HEK293 (cell line): ENCODE results near the gene SEMA6A.

ENCODE experiments used
- CTCF ChIA-PET: fragments of 350-600 bp; formaldehyde crosslinking; extraction: SDS; loops from one replicate; lab custom pipeline; 2021; ENCODE audit warnings: antibody characterized with exemption; lab: Yijun Ruan, JAX
- POLR2A ChIA-PET: fragments of 300-600 bp; formaldehyde crosslinking; extraction: SDS; loops from one replicate; lab custom pipeline; 2020; ENCODE audit warnings: antibody characterized with exemption, inconsistent platforms; lab: Yijun Ruan, JAX
- H3K27ac ChIP-seq: fragments of 200-500 bp; sonication (Bioruptor generic); 2 replicates; pipeline ENCODE4 v1.5.1; 2014; ENCODE audit warnings: low read depth, low read length, control low read depth, inconsistent platforms; ENCODE audit errors: extremely low read depth
- H3K36me3 ChIP-seq, 2 experiments: fragments of 200-500 bp in 1 of 2; sonication (Bioruptor generic) in 1 of 2; 1 replicate in 1 of 2; 2 replicates in 1 of 2; pipeline ENCODE4 v1.5.1; 2014 to 2017; ENCODE audit warnings: inconsistent platforms in 2 of 2, low read length in 2 of 2; ENCODE audit not compliant: control insufficient read depth in 2 of 2, insufficient read depth in 1 of 2
- H3K4me1 ChIP-seq: fragments of 200-500 bp; sonication (Bioruptor generic); 2 replicates; pipeline ENCODE4 v1.5.1; 2014; ENCODE audit warnings: mild to moderate bottlenecking, low read length, inconsistent platforms; ENCODE audit not compliant: control insufficient read depth, insufficient read depth
- H3K4me3 ChIP-seq: 2 replicates; pipeline ENCODE4 v1.5.1; 2011; ENCODE audit warnings: low read depth, mild to moderate bottlenecking, control low read depth, low read length, moderate library complexity
- H3K9me3 ChIP-seq: fragments of 200-500 bp; sonication (Bioruptor generic); 2 replicates; pipeline ENCODE4 v1.5.1; 2014; ENCODE audit warnings: low read depth, low read length, inconsistent platforms; ENCODE audit not compliant: control insufficient read depth, insufficient read depth
- EGR2 ChIP-seq: fragments of 450-650 bp; formaldehyde crosslinking; IDR thresholded peaks from 2 replicates; pipeline ENCODE4 v1.5.1; 2016; ENCODE audit warnings: low read depth, missing biosample characterization, missing genetic modification characterization
- GLIS2 ChIP-seq: fragments of 450-650 bp; formaldehyde crosslinking; IDR thresholded peaks from 2 replicates; pipeline ENCODE4 v1.5.1; 2016; ENCODE audit warnings: missing biosample characterization, missing genetic modification characterization
- HOXC10 ChIP-seq: sonication (generic); formaldehyde crosslinking; IDR thresholded peaks from 2 replicates; pipeline ENCODE4 v1.8.1; 2023; ENCODE audit warnings: mild to moderate bottlenecking, missing genetic modification reagents
- MYNN ChIP-seq: fragments of 450-650 bp; formaldehyde crosslinking; IDR thresholded peaks from 2 replicates; pipeline ENCODE4 v1.5.1; 2016; ENCODE audit warnings: missing biosample characterization, missing genetic modification characterization, borderline replicate concordance
- RBAK ChIP-seq: fragments of 450-650 bp; formaldehyde crosslinking; IDR thresholded peaks from 2 replicates; pipeline ENCODE4 v1.5.1; 2016; ENCODE audit warnings: missing biosample characterization, missing genetic modification characterization
- ZBTB21 ChIP-seq: fragments of 450-650 bp; formaldehyde crosslinking; IDR thresholded peaks from 2 replicates; pipeline ENCODE4 v1.5.1; 2017; ENCODE audit warnings: missing biosample characterization, missing genetic modification characterization
- ZNF114 ChIP-seq: fragments of 450-650 bp; formaldehyde crosslinking; IDR thresholded peaks from 2 replicates; pipeline ENCODE4 v1.5.0; 2017; ENCODE audit warnings: missing biosample characterization, missing genetic modification characterization
- ZNF155 ChIP-seq: fragments of 450-650 bp; formaldehyde crosslinking; IDR thresholded peaks from 2 replicates; pipeline ENCODE4 v1.5.1; 2016; ENCODE audit warnings: missing biosample characterization, missing genetic modification characterization
- ZNF404 ChIP-seq: fragments of 450-650 bp; formaldehyde crosslinking; IDR thresholded peaks from 2 replicates; pipeline ENCODE4 v1.5.1; 2017; ENCODE audit warnings: missing biosample characterization, missing genetic modification characterization
- ZNF473 ChIP-seq: fragments of 450-650 bp; formaldehyde crosslinking; IDR thresholded peaks from 2 replicates; pipeline ENCODE4 v1.5.1; 2017; ENCODE audit warnings: missing biosample characterization, missing genetic modification characterization
- ZNF560 ChIP-seq: fragments of 450-650 bp; formaldehyde crosslinking; IDR thresholded peaks from 2 replicates; pipeline ENCODE4 v1.5.1; 2017; ENCODE audit warnings: missing biosample characterization, missing genetic modification characterization, borderline replicate concordance
- ZNF596 ChIP-seq: fragments of 450-650 bp; IDR thresholded peaks from 2 replicates; pipeline ENCODE4 v1.5.0; 2018; ENCODE audit warnings: missing biosample characterization, mild to moderate bottlenecking, missing genetic modification characterization, moderate library complexity
- ZNF610 ChIP-seq: fragments of 450-650 bp; formaldehyde crosslinking; IDR thresholded peaks from 2 replicates; pipeline ENCODE4 v1.5.1; 2016; ENCODE audit warnings: missing biosample characterization, missing genetic modification characterization, borderline replicate concordance
- ZNF677 ChIP-seq: fragments of 450-650 bp; IDR thresholded peaks from 2 replicates; pipeline ENCODE4 v1.5.0; 2018; ENCODE audit warnings: missing biosample characterization, mild to moderate bottlenecking, missing genetic modification characterization, moderate library complexity
- ZNF707 ChIP-seq: fragments of 450-650 bp; formaldehyde crosslinking; IDR thresholded peaks from 2 replicates; pipeline ENCODE4 v1.5.1; 2016; ENCODE audit warnings: missing biosample characterization, missing genetic modification characterization
- TF ChIP-seq, protein P1 (sequence below): fragments of 450-650 bp; formaldehyde crosslinking; IDR thresholded peaks from 2 replicates; pipeline ENCODE4 v1.5.1; 2016; ENCODE audit warnings: missing biosample characterization, missing genetic modification characterization
- TF ChIP-seq, protein P2 (sequence below): fragments of 450-650 bp; formaldehyde crosslinking; IDR thresholded peaks from 2 replicates; pipeline ENCODE4 v1.5.1; 2016; ENCODE audit warnings: missing biosample characterization, missing genetic modification characterization
- TF ChIP-seq, protein P3 (sequence below): fragments of 450-650 bp; formaldehyde crosslinking; IDR thresholded peaks from 2 replicates; pipeline ENCODE4 v1.5.1; 2016; ENCODE audit warnings: missing biosample characterization, missing genetic modification characterization
- TF ChIP-seq, protein P4 (sequence below): fragments of 450-650 bp; formaldehyde crosslinking; IDR thresholded peaks from 2 replicates; pipeline ENCODE4 v1.5.1; 2016; ENCODE audit warnings: missing biosample characterization, missing genetic modification characterization, low read depth
- TF ChIP-seq, protein P5 (sequence below): fragments of 450-650 bp; formaldehyde crosslinking; IDR thresholded peaks from 2 replicates; pipeline ENCODE4 v1.5.0; 2017; ENCODE audit warnings: missing biosample characterization, missing genetic modification characterization, borderline replicate concordance

SEMA6A gene

DNA sequence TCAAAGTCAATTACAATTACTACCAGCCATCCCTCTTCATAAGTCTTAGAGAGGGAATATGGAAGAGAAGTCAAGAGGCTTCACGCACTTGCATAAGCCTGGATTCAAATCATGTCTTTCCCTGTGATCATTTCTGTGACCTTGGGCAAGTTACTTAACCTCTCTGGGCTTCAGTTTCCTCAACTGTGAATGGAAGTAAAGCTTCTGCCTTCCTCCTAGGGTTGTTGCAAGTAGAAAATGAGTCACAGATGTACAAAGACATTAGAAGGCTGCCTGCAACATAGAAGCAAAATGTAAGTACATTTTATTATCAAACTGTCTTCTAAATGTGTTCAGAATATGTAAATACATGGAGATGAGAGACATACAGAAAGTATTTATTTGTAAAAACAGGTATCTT lies 42.3 kb upstream of the SEMA6A start:
- H3K36me3 ChIP-seq: no peaks in the 10 kb centered on the region
- TF ChIP-seq, protein P1, sequence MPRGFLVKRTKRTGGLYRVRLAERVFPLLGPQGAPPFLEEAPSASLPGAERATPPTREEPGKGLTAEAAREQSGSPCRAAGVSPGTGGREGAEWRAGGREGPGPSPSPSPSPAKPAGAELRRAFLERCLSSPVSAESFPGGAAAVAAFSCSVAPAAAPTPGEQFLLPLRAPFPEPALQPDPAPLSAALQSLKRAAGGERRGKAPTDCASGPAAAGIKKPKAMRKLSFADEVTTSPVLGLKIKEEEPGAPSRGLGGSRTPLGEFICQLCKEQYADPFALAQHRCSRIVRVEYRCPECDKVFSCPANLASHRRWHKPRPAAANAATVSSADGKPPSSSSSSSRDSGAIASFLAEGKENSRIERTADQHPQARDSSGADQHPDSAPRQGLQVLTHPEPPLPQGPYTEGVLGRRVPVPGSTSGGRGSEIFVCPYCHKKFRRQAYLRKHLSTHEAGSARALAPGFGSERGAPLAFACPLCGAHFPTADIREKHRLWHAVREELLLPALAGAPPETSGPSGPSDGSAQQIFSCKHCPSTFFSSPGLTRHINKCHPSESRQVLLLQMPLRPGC (tag by site-specific recombination): no peak
- no peak for TF ChIP-seq EGR2 (tag by site-specific recombination)
- TF ChIP-seq GLIS2 (tag by site-specific recombination): no peak
- TF ChIP-seq RBAK (tag by site-specific recombination): no peak
- TF ChIP-seq, protein P2, sequence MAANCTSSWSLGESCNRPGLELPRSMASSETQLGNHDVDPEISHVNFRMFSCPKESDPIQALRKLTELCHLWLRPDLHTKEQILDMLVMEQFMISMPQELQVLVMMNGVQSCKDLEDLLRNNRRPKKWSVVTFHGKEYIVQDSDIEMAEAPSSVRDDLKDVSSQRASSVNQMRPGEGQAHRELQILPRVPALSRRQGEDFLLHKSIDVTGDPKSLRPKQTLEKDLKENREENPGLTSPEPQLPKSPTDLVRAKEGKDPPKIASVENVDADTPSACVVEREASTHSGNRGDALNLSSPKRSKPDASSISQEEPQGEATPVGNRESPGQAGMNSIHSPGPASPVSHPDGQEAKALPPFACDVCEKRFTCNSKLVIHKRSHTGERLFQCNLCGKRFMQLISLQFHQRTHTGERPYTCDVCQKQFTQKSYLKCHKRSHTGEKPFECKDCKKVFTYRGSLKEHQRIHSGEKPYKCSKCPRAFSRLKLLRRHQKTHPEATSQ (tag by site-specific recombination): no peak
- TF ChIP-seq, protein P3, sequence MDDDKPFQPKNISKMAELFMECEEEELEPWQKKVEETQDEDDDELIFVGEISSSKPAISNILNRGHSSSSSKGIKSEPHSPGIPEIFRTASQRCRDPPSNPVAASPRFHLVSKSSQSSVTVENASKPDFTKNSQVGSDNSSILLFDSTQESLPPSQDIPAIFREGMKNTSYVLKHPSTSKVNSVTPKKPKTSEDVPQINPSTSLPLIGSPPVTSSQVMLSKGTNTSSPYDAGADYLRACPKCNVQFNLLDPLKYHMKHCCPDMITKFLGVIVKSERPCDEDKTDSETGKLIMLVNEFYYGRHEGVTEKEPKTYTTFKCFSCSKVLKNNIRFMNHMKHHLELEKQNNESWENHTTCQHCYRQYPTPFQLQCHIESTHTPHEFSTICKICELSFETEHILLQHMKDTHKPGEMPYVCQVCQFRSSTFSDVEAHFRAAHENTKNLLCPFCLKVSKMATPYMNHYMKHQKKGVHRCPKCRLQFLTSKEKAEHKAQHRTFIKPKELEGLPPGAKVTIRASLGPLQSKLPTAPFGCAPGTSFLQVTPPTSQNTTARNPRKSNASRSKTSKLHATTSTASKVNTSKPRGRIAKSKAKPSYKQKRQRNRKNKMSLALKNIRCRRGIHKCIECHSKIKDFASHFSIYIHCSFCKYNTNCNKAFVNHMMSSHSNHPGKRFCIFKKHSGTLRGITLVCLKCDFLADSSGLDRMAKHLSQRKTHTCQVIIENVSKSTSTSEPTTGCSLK (tag by site-specific recombination): no peak
- TF ChIP-seq, protein P4, sequence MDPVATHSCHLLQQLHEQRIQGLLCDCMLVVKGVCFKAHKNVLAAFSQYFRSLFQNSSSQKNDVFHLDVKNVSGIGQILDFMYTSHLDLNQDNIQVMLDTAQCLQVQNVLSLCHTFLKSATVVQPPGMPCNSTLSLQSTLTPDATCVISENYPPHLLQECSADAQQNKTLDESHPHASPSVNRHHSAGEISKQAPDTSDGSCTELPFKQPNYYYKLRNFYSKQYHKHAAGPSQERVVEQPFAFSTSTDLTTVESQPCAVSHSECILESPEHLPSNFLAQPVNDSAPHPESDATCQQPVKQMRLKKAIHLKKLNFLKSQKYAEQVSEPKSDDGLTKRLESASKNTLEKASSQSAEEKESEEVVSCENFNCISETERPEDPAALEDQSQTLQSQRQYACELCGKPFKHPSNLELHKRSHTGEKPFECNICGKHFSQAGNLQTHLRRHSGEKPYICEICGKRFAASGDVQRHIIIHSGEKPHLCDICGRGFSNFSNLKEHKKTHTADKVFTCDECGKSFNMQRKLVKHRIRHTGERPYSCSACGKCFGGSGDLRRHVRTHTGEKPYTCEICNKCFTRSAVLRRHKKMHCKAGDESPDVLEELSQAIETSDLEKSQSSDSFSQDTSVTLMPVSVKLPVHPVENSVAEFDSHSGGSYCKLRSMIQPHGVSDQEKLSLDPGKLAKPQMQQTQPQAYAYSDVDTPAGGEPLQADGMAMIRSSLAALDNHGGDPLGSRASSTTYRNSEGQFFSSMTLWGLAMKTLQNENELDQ (tag by site-specific recombination): no peak
- TF ChIP-seq ZNF677 (tag by site-specific recombination): no peak
- TF ChIP-seq ZNF155 (tag by site-specific recombination): no peak
- no peak for TF ChIP-seq ZNF560 (tag by site-specific recombination)
- TF ChIP-seq ZNF707 (tag by site-specific recombination): no peak
- TF ChIP-seq ZNF610 (tag by site-specific recombination): no peak
- TF ChIP-seq ZNF596: no peak
- TF ChIP-seq MYNN (tag by site-specific recombination): no peak
- no peak for TF ChIP-seq ZNF473 (tag by site-specific recombination)
- TF ChIP-seq ZBTB21: no peak
- no peak for TF ChIP-seq ZNF404 (tag by site-specific recombination)
- no peaks in the 10 kb centered on the region for H3K9me3 ChIP-seq
- no peak overlapping the region for H3K27ac ChIP-seq
- ChIA-PET CTCF (no interaction called here), POLR2A (interaction anchor here (1.7 kb wide), 1 partner anchor 9 kb away, joined by 4 read pairs; no protein-coding TSS in a partner anchor)
- H3K4me1 ChIP-seq: peaks cover 4% of the 10 kb centered on the region; the same call in 1 of the 2 replicates
- H3K4me3 ChIP-seq: no peak overlapping the region

DNA sequence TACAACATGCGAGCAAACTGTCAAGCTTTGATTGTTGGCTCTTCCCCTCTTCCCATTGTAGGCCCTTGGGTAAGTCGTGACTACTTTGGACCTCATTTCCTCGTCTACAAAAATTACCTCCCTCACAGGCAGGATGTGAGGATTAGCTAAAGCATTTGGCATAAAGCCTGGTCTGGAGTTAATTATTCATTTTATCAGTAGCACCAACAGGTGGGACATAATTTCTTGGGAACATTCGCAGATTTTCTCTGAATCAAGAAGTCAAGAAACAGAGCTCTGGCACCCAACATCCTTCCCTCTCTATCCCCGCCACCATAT lies 39.9 kb upstream of the SEMA6A start:
- H3K36me3 ChIP-seq: no peaks in the 10 kb centered on the region
- ChIA-PET CTCF (no interaction called here), POLR2A (no interaction called here)
- H3K27ac ChIP-seq: no peak overlapping the region
- TF ChIP-seq ZNF114 (tag by site-specific recombination): no peak
- TF ChIP-seq HOXC10 (CRISPR knock-in tag): no peak
- TF ChIP-seq, protein P5, sequence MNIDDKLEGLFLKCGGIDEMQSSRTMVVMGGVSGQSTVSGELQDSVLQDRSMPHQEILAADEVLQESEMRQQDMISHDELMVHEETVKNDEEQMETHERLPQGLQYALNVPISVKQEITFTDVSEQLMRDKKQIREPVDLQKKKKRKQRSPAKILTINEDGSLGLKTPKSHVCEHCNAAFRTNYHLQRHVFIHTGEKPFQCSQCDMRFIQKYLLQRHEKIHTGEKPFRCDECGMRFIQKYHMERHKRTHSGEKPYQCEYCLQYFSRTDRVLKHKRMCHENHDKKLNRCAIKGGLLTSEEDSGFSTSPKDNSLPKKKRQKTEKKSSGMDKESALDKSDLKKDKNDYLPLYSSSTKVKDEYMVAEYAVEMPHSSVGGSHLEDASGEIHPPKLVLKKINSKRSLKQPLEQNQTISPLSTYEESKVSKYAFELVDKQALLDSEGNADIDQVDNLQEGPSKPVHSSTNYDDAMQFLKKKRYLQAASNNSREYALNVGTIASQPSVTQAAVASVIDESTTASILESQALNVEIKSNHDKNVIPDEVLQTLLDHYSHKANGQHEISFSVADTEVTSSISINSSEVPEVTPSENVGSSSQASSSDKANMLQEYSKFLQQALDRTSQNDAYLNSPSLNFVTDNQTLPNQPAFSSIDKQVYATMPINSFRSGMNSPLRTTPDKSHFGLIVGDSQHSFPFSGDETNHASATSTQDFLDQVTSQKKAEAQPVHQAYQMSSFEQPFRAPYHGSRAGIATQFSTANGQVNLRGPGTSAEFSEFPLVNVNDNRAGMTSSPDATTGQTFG (tag by site-specific recombination): no peak
- TF ChIP-seq, protein P3 (tag by site-specific recombination): no peak
- TF ChIP-seq, protein P4 (tag by site-specific recombination): no peak
- H3K4me1 ChIP-seq: peaks cover 4% of the 10 kb centered on the region; the same call in 1 of the 2 replicates
- no peak overlapping the region for H3K4me3 ChIP-seq
- no peaks in the 10 kb centered on the region for H3K9me3 ChIP-seq
